Activated T-helper 1 cell treated with anti-CD3 and anti-CD28 coated beads, Interleukin-2, amount 50 U/mL, for 16 hours (primary cell): ENCODE results near the gene ST6GALNAC3.

ENCODE experiments used
- DNase-seq, 2 donors: peaks; one replicate each; pipeline ENCODE4 v3.0.0-alpha.2; 2020; ENCODE audit warnings: low read depth in 1 of 2, low spot score in 1 of 2

ST6GALNAC3 gene

GRCh38 chr1:76281306-76281705, 206.8 kb downstream of the ST6GALNAC3 start:
- no peak for DNase-seq

GRCh38 chr1:76284842-76285241, 210.3 kb downstream of the ST6GALNAC3 start:
- DNase-seq = no peak

GRCh38 chr1:76285578-76286135, 211.1 kb downstream of the ST6GALNAC3 start:
- DNase-seq = no peak

GRCh38 chr1:76287917-76288316, 213.4 kb downstream of the ST6GALNAC3 start:
- no peak for DNase-seq

- DNase-seq = no peak
Measured at GRCh38 chr1:76288758-76289483, 214.4 kb downstream of the ST6GALNAC3 start.

GRCh38 chr1:76289692-76290091, 215.1 kb downstream of the ST6GALNAC3 start:
- no peak for DNase-seq

- no peak for DNase-seq
Measured at GRCh38 chr1:76290271-76290670, 215.7 kb downstream of the ST6GALNAC3 start.

GRCh38 chr1:76291191-76291590, 216.6 kb downstream of the ST6GALNAC3 start:
- DNase-seq = no peak

- no peak for DNase-seq
Measured at GRCh38 chr1:76291737-76292136, 217.2 kb downstream of the ST6GALNAC3 start.

- DNase-seq = no peak
Measured at GRCh38 chr1:76292418-76293184, 218.1 kb downstream of the ST6GALNAC3 start.

GRCh38 chr1:76293831-76294230, 219.3 kb downstream of the ST6GALNAC3 start:
- DNase-seq = no peak

GRCh38 chr1:76294482-76295194, 220.1 kb downstream of the ST6GALNAC3 start:
- DNase-seq = no peak

GRCh38 chr1:76298399-76298798, 223.9 kb downstream of the ST6GALNAC3 start:
- DNase-seq = no peak

- DNase-seq = no peak
Measured at GRCh38 chr1:76299036-76299435, 224.5 kb downstream of the ST6GALNAC3 start.

- DNase-seq = no peak
Measured at GRCh38 chr1:76300556-76300955, 226.0 kb downstream of the ST6GALNAC3 start.

GRCh38 chr1:76302711-76303339, 228.3 kb downstream of the ST6GALNAC3 start:
- no peak for DNase-seq

- no peak for DNase-seq
Measured at GRCh38 chr1:76303340-76303717, 228.8 kb downstream of the ST6GALNAC3 start.

- no peak for DNase-seq
Measured at GRCh38 chr1:76313304-76313703, 238.8 kb downstream of the ST6GALNAC3 start.

GRCh38 chr1:76314730-76315129, 240.2 kb downstream of the ST6GALNAC3 start:
- DNase-seq = no peak

- no peak for DNase-seq
Measured at GRCh38 chr1:76317299-76317900, 242.9 kb downstream of the ST6GALNAC3 start.
